ENCODE data around the gene SCRT2.

GRCh38 chr20:689947-690346, 14.3 kb upstream of the SCRT2 start:
- TF ChIP-seq FOXM1 (IDR thresholded peaks at IDR 0.05; ENCODE audit: borderline replicate concordance), result no peak
- TF ChIP-seq PKNOX1 (IDR thresholded peaks at IDR 0.05), result no peak
- no peak for TF ChIP-seq BHLHE40 (IDR thresholded peaks at IDR 0.05; ENCODE audit: borderline replicate concordance)
- TF ChIP-seq NFRKB (IDR thresholded peaks at IDR 0.05), result no peak
- TF ChIP-seq ARNT (IDR thresholded peaks at IDR 0.05), result no peak
- TF ChIP-seq SUZ12 (IDR thresholded peaks at IDR 0.05), result no peak
- TF ChIP-seq HDGF (IDR thresholded peaks at IDR 0.05; ENCODE audit: borderline replicate concordance), result no peak
- TF ChIP-seq FOXA1 (IDR thresholded peaks at IDR 0.05), result no peak
- no peak for TF ChIP-seq SP1 (IDR thresholded peaks at IDR 0.05)
- no peak for TF ChIP-seq FOXK2 (IDR thresholded peaks at IDR 0.05)
- no peak for TF ChIP-seq TARDBP (IDR thresholded peaks at IDR 0.05)
- no peak for TF ChIP-seq ZNF384 (IDR thresholded peaks at IDR 0.05)
- no peak for TF ChIP-seq LEF1 (IDR thresholded peaks at IDR 0.05; ENCODE audit: borderline replicate concordance)
- TF ChIP-seq ELF4 (IDR thresholded peaks at IDR 0.05), result no peak
